B cell (primary cell): ENCODE data around the gene ETV3. TPM values are rescaled to one million over a fixed set of nuclear protein-coding genes. Genes with fewer than 3 reads are reported as not detected.

Source experiments
- ATAC-seq: fragments of 200-7000 bp; cut with Tn5 transposase; one replicate; pipeline ENCODE4 v1.10.0; 2021; ENCODE audit warnings: low read depth, mild to moderate bottlenecking, moderate number of reproducible peaks, moderate library complexity
- CTCF ChIA-PET: fragments of 350-600 bp; sonication (Branson Sonifier 250); formaldehyde crosslinking; loops from one replicate; lab custom pipeline; 2021; ENCODE audit warnings: antibody characterized with exemption, inconsistent platforms; lab: Charles Lee
- POLR2A ChIA-PET: fragments of 350-600 bp; sonication (Branson Sonifier 250); formaldehyde crosslinking; loops from one replicate; lab custom pipeline; 2021; ENCODE audit warnings: antibody characterized with exemption; lab: Charles Lee
- DNase-seq: peaks from one replicate; pipeline ENCODE4 v3.0.0; 2013
- H2AFZ ChIP-seq: 2 replicates; pipeline ENCODE4 v1.6.1; 2012; ENCODE audit warnings: mild to moderate bottlenecking, low read depth, low read length; ENCODE audit not compliant: insufficient read depth, poor library complexity, severe bottlenecking
- H3K27ac ChIP-seq, 2 donors: 1 replicate in 1 of 2; 2 replicates in 1 of 2; pipeline ENCODE4 v1.5.1; 2012 to 2013; ENCODE audit warnings: low read length in 2 of 2, mild to moderate bottlenecking in 2 of 2, moderate library complexity in 1 of 2
- H3K27me3 ChIP-seq, 4 experiments: fragments of 200-600 bp in 1 of 4; sonication (generic) in 1 of 4; replicated peaks in 1 of 4; 1 replicate in 2 of 4; 2 replicates in 2 of 4; pipeline versions ENCODE4 v1.6.1 to v1.7.0; 2013 to 2016; ENCODE audit warnings: low read length in 3 of 4, mild to moderate bottlenecking in 2 of 4, mixed read lengths in 1 of 4, moderate library complexity in 1 of 4; ENCODE audit not compliant: insufficient read depth in 4 of 4, control insufficient read depth in 3 of 4; ENCODE audit errors: control extremely low read depth in 1 of 4
- H3K36me3 ChIP-seq, 2 experiments: replicated peaks in 1 of 2; 1 replicate in 1 of 2; 2 replicates in 1 of 2; pipeline versions ENCODE4 v1.6.1 to v1.7.1; 2013; ENCODE audit warnings: low read length in 1 of 2; ENCODE audit not compliant: insufficient read depth in 2 of 2, control insufficient read depth in 1 of 2; ENCODE audit errors: control extremely low read depth in 1 of 2, extremely low read depth in 1 of 2
- H3K4me1 ChIP-seq, 2 donors: fragments of 200-600 bp in 1 of 2; sonication (generic) in 1 of 2; 1 replicate in 1 of 2; 2 replicates in 1 of 2; pipeline versions ENCODE4 v1.5.1 to v1.6.1; 2013 to 2017; ENCODE audit warnings: low read length in 2 of 2; ENCODE audit not compliant: control insufficient read depth in 2 of 2, insufficient read depth in 2 of 2
- H3K4me2 ChIP-seq: replicated peaks from 2 replicates; pipeline ENCODE3; 2012; ENCODE audit warnings: mild to moderate bottlenecking, low read depth, low read length; ENCODE audit not compliant: poor library complexity, severe bottlenecking
- H3K4me3 ChIP-seq, 5 experiments: fragments of 200-600 bp in 1 of 5; sonication (generic) in 1 of 5; 1 replicate in 3 of 5; 2 replicates in 2 of 5; pipeline versions ENCODE4 v1.5.1 to v1.7.0; 2011 to 2016; ENCODE audit warnings: low read length in 4 of 5, mild to moderate bottlenecking in 4 of 5, low read depth in 2 of 5, control low read depth in 1 of 5, moderate library complexity in 1 of 5; ENCODE audit not compliant: insufficient read depth in 1 of 5; ENCODE audit errors: control extremely low read depth in 1 of 5, extremely low read depth in 1 of 5
- H3K79me2 ChIP-seq: fragments of 200-600 bp; sonication (generic); one replicate; pipeline ENCODE4 v1.6.0; 2016; ENCODE audit warnings: low read length; ENCODE audit not compliant: control insufficient read depth, insufficient read depth
- H3K9ac ChIP-seq: fragments of 200-600 bp; sonication (generic); 2 replicates; pipeline ENCODE4 v1.6.1; 2017; ENCODE audit warnings: mild to moderate bottlenecking, low read length, moderate library complexity
- H3K9me3 ChIP-seq, 3 donors: one replicate each; pipeline versions ENCODE4 v1.6.1 to v1.7.1; 2013; ENCODE audit warnings: low read length in 2 of 3; ENCODE audit not compliant: control insufficient read depth in 2 of 3, insufficient read depth in 1 of 3; ENCODE audit errors: control extremely low read depth in 1 of 3
- H4K20me1 ChIP-seq: 2 replicates; pipeline ENCODE4 v1.6.0; 2012; ENCODE audit warnings: mild to moderate bottlenecking, low read length; ENCODE audit not compliant: insufficient read depth, control insufficient read depth, poor library complexity, severe bottlenecking
- H3K27ac Mint-ChIP-seq: one replicate; pipeline ENCODE4 v1.8.0; 2021; ENCODE audit warnings: mixed read lengths
- H3K27me3 Mint-ChIP-seq: one replicate; pipeline ENCODE4 v1.8.0; 2021; ENCODE audit warnings: mixed read lengths
- H3K4me1 Mint-ChIP-seq: one replicate; pipeline ENCODE4 v1.8.0; 2021; ENCODE audit warnings: mixed read lengths
- H3K4me3 Mint-ChIP-seq: one replicate; pipeline ENCODE4 v1.8.0; 2021; ENCODE audit warnings: mixed read lengths
- H3K9me3 Mint-ChIP-seq: one replicate; pipeline ENCODE4 v1.8.0; 2022; ENCODE audit warnings: mixed read lengths; ENCODE audit not compliant: insufficient read depth
- CTCF ChIP-seq: fragments of 200-600 bp; IDR thresholded peaks from one replicate; pipeline ENCODE4 v1.8.0; 2022; ENCODE audit warnings: antibody characterized with exemption, mild to moderate bottlenecking
- EZH2 ChIP-seq: IDR thresholded peaks from 2 replicates; pipeline ENCODE4 v1.6.1; 2012; ENCODE audit warnings: borderline replicate concordance, low read depth, mild to moderate bottlenecking, moderate library complexity, low read length; ENCODE audit not compliant: insufficient read depth, poor library complexity, severe bottlenecking
- WGBS: methylation state at CpG from one replicate; pipeline ENCODE4 v1.1.5; 2013; ENCODE audit warnings: missing lambda C conversion rate; ENCODE audit not compliant: insufficient coverage; 5-methylcytosine and 5-hydroxymethylcytosine counted together
- intact Hi-C: fragments of 100-400 bp; cut with micrococcal nuclease; formaldehyde crosslinking; loops from one replicate; pipeline ENCODE4 v1.10.0; 2022
- polyA plus RNA-seq: library from polyadenylated mRNA; depleted of rRNA; stranded (reverse); fragments of >200 nt; gene quantifications from 2 replicates; pipeline ENCODE4 v1.2.3, GENCODE V29; 2012
- total RNA-seq, 2 donors: library from RNA; stranded (reverse); fragments of 120-200 nt in 1 of 2; gene quantifications; 1 replicate in 1 of 2; 2 replicates in 1 of 2; pipeline versions ENCODE4 v1.2.3 to v1.2.4, GENCODE V29; 2013 to 2022

The ETV3 gene
- total and polyA plus RNA-seq, 2 donors (not counting 1 experiment from before 2014, with no cell fraction given), result 16.7 to 34.1 TPM

- no peak overlapping the region for H3K9ac ChIP-seq
- 90% methylated on average over 8 of the region's 8 CpGs for WGBS
- ChIA-PET CTCF (no interaction called here), POLR2A (no interaction called here)
- no peaks in the 10 kb centered on the region for H3K79me2 ChIP-seq
- no peak for ATAC-seq
- H3K27me3 Mint-ChIP-seq, result peaks cover 36% of the 10 kb centered on the region
- no peaks in the 10 kb centered on the region for H3K9me3 Mint-ChIP-seq
- H3K4me3 Mint-ChIP-seq, result no peak overlapping the region
- no peak overlapping the region for H3K27ac Mint-ChIP-seq
- H3K27ac ChIP-seq, result no peak overlapping the region
- peaks cover 0 to 17% (median 7%) of the 10 kb centered on the region in 4 experiments for H3K27me3 ChIP-seq
- no peak for DNase-seq
- intact Hi-C loops, result no loop called here
- H3K4me1 ChIP-seq, result peaks cover 3% of the 10 kb centered on the region in 2 donors
- no peak overlapping the region for H3K4me2 ChIP-seq
- peaks cover 6% of the 10 kb centered on the region for H3K4me1 Mint-ChIP-seq
- H4K20me1 ChIP-seq, result no peaks in the 10 kb centered on the region
- H2AFZ ChIP-seq, result no peak overlapping the region
- TF ChIP-seq CTCF, result no peak
- no peak for TF ChIP-seq EZH2
- H3K4me3 ChIP-seq, result no peak overlapping the region
- H3K36me3 ChIP-seq, result no peaks in the 10 kb centered on the region
- no peaks in the 10 kb centered on the region for H3K9me3 ChIP-seq
Measured at GRCh38 chr1:157112186-157112867, 25.9 kb downstream of the ETV3 start.

- Mint-ChIP-seq H3K4me1 (peaks cover 3% of the 10 kb centered on the region), H3K9me3 (no peaks in the 10 kb centered on the region), H3K27me3 (peaks cover 41% of the 10 kb centered on the region), H3K4me3 (no peak overlapping the region), H3K27ac (no peak overlapping the region)
- Histone ChIP-seq H3K36me3 (no peaks in the 10 kb centered on the region), H3K4me1 (peaks cover 0 to 3% of the 10 kb centered on the region in 2 donors), H3K27me3 (peaks cover 0 to 23% (median 7%) of the 10 kb centered on the region in 4 experiments), H4K20me1 (no peaks in the 10 kb centered on the region), H3K79me2 (no peaks in the 10 kb centered on the region), H3K9me3 (no peaks in the 10 kb centered on the region), H3K4me3 (no peak overlapping the region), H2AFZ (no peak overlapping the region), H3K27ac (no peak overlapping the region), H3K4me2 (no peak overlapping the region), H3K9ac (no peak overlapping the region)
- no peak for DNase-seq
- no peak for ATAC-seq
- no peak for TF ChIP-seq CTCF
- TF ChIP-seq EZH2, result no peak
- WGBS, result 83% methylated on average over 13 of the region's 19 CpGs
- intact Hi-C loops, result no loop called here
- ChIA-PET CTCF (no interaction called here), POLR2A (no interaction called here)
Measured at GRCh38 chr1:157111396-157112165, 26.6 kb downstream of the ETV3 start.
